Measurements from ENCODE around the gene NSMCE3.

NSMCE3 gene

DNA sequence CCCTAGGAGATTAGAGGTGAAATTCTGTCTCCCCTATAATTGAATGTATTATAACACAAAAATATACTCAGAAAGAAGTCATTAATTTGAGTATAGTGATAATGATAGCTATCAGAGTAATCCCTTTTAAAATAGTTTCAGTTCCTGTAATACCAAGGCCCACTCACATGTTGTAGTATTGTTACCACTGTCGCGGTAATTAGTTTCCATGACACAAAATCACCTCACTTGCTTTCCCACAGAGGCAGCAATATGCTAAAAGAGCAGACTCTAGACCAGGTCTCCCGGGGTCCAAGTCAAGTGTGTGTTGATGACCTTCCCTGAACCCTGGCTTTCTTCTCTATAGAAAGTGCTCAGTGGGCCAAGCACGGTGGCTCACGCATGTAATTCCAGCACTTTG is 39.5 kb upstream of the NSMCE3 start:
- no peaks in the 10 kb centered on the region for H3K27me3 ChIP-seq (ENCODE audit: control insufficient read depth in 3 of 3, insufficient read depth in 3 of 3, low read depth in 1 of 3, low read length in 3 of 3)
- no peak overlapping the region for H3K14ac ChIP-seq (ENCODE audit: low read length)
- no peak overlapping the region for H2AK5ac ChIP-seq (ENCODE audit: low read depth, low read length)
- H2BK12ac ChIP-seq (ENCODE audit: low read length), result no peak overlapping the region
- no peak overlapping the region for H3K4ac ChIP-seq (ENCODE audit: low read length)
- no peaks in the 10 kb centered on the region for H3K4me1 ChIP-seq (ENCODE audit: control insufficient read depth in 2 of 2, insufficient read depth in 1 of 2, low read depth in 1 of 2, low read length in 2 of 2)
- H2BK5ac ChIP-seq (ENCODE audit: low read length), result no peak overlapping the region
- H3K9me3 ChIP-seq (replicated peaks in 1 of 2; ENCODE audit: control insufficient read depth in 2 of 2, insufficient read depth in 1 of 2, low read depth in 1 of 2, low read length in 2 of 2), result no peaks in the 10 kb centered on the region
- no peak overlapping the region for H3K4me2 ChIP-seq (ENCODE audit: insufficient read depth, low read length, poor library complexity, severe bottlenecking)
- no peak overlapping the region for H3K23ac ChIP-seq (ENCODE audit: low read depth, low read length, poor library complexity)
- no peak overlapping the region for H3K27ac ChIP-seq (replicated peaks; ENCODE audit: low read length)
- no peak overlapping the region for H2BK15ac ChIP-seq (ENCODE audit: low read length)
- H3K18ac ChIP-seq (ENCODE audit: low read length), result no peak overlapping the region
- DNase-seq (ENCODE audit: low spot score), result no peak
- H3K79me1 ChIP-seq (ENCODE audit: low read depth, low read length), result no peaks in the 10 kb centered on the region
- no peak overlapping the region for H3K4me3 ChIP-seq (ENCODE audit: low read length in 2 of 2)
- H3K9ac ChIP-seq (ENCODE audit: low read depth, low read length, poor library complexity), result no peak overlapping the region
- H4K91ac ChIP-seq (ENCODE audit: low read depth, low read length, poor library complexity), result no peak overlapping the region
- no peak overlapping the region for H2BK120ac ChIP-seq (ENCODE audit: low read depth, low read length)
- no CpG with 5 or more reads among the region's 5 CpGs for WGBS, 2 donors (ENCODE audit: extremely low coverage in 2 of 2, insufficient read length in 2 of 2, insufficient replicate concordance in 1 of 2)
- no peaks in the 10 kb centered on the region for H3K36me3 ChIP-seq (replicated peaks in 1 of 2; ENCODE audit: control insufficient read depth in 2 of 2, insufficient read depth in 2 of 2, low read length in 2 of 2)
- H4K8ac ChIP-seq (ENCODE audit: low read depth, low read length), result no peak overlapping the region
- H2AFZ ChIP-seq (ENCODE audit: low read length), result no peak overlapping the region

DNA sequence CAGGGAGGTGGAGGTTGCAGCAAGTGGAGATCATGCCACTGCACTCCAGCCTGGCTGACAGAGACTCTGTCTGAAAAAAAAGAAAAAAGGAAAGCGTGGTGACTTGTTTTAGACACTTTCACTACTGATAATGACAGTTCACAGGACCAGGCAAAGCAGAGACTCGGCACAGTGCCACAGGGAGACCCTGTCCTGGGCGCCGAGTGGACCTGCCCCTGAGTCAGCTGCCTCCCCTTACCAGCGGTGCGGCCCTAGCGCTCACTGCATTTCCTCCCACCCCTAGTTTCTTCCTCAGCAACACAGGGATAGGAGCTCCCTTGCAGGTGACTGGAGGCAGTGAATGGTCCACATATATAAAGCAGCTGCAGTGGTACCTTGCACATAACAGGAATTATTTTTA is 38.7 kb upstream of the NSMCE3 start:
- H2BK120ac ChIP-seq (ENCODE audit: low read depth, low read length), result no peak overlapping the region
- H2AK5ac ChIP-seq (ENCODE audit: low read depth, low read length), result no peak overlapping the region
- no peaks in the 10 kb centered on the region for H3K27me3 ChIP-seq (ENCODE audit: control insufficient read depth in 3 of 3, insufficient read depth in 3 of 3, low read depth in 1 of 3, low read length in 3 of 3)
- H3K4me1 ChIP-seq (ENCODE audit: control insufficient read depth in 2 of 2, insufficient read depth in 1 of 2, low read depth in 1 of 2, low read length in 2 of 2), result no peaks in the 10 kb centered on the region
- peak overlapping the region; percentile 46 for H3K18ac ChIP-seq (ENCODE audit: low read length)
- no peak overlapping the region for H3K14ac ChIP-seq (ENCODE audit: low read length)
- H2BK5ac ChIP-seq (ENCODE audit: low read length), result no peak overlapping the region
- H2AFZ ChIP-seq (ENCODE audit: low read length), result no peak overlapping the region
- H3K4me2 ChIP-seq (ENCODE audit: insufficient read depth, low read length, poor library complexity, severe bottlenecking), result no peak overlapping the region
- H3K9me3 ChIP-seq (replicated peaks in 1 of 2; ENCODE audit: control insufficient read depth in 2 of 2, insufficient read depth in 1 of 2, low read depth in 1 of 2, low read length in 2 of 2), result no peaks in the 10 kb centered on the region
- no peak overlapping the region for H3K27ac ChIP-seq (replicated peaks; ENCODE audit: low read length)
- no peak overlapping the region for H4K91ac ChIP-seq (ENCODE audit: low read depth, low read length, poor library complexity)
- DNase-seq (ENCODE audit: low spot score), result no peak
- H2BK15ac ChIP-seq (ENCODE audit: low read length), result peak overlapping the region; percentile 41
- H4K8ac ChIP-seq (ENCODE audit: low read depth, low read length), result no peak overlapping the region
- no peak overlapping the region for H3K9ac ChIP-seq (ENCODE audit: low read depth, low read length, poor library complexity)
- no peaks in the 10 kb centered on the region for H3K36me3 ChIP-seq (replicated peaks in 1 of 2; ENCODE audit: control insufficient read depth in 2 of 2, insufficient read depth in 2 of 2, low read length in 2 of 2)
- no peak overlapping the region for H3K23ac ChIP-seq (ENCODE audit: low read depth, low read length, poor library complexity)
- WGBS, 2 donors (ENCODE audit: extremely low coverage in 2 of 2, insufficient read length in 2 of 2, insufficient replicate concordance in 1 of 2), result no CpG with 5 or more reads among the region's 7 CpGs
- no peak overlapping the region for H2BK12ac ChIP-seq (ENCODE audit: low read length)
- H3K4ac ChIP-seq (ENCODE audit: low read length), result no peak overlapping the region
- H3K79me1 ChIP-seq (ENCODE audit: low read depth, low read length), result no peaks in the 10 kb centered on the region
- H3K4me3 ChIP-seq (ENCODE audit: low read length in 2 of 2), result no peak overlapping the region

GRCh38 chr15:29305556-29305955 is 35.9 kb upstream of the NSMCE3 start:
- no peak overlapping the region for H3K14ac ChIP-seq (ENCODE audit: low read length)
- no peak overlapping the region for H3K9ac ChIP-seq (ENCODE audit: low read depth, low read length, poor library complexity)
- WGBS, 2 donors (ENCODE audit: extremely low coverage in 2 of 2, insufficient read length in 2 of 2, insufficient replicate concordance in 1 of 2), result no CpG with 5 or more reads among the region's 3 CpGs
- no peak overlapping the region for H2BK120ac ChIP-seq (ENCODE audit: low read depth, low read length)
- no peak overlapping the region for H4K91ac ChIP-seq (ENCODE audit: low read depth, low read length, poor library complexity)
- H2BK12ac ChIP-seq (ENCODE audit: low read length), result no peak overlapping the region
- H3K79me1 ChIP-seq (ENCODE audit: low read depth, low read length), result no peaks in the 10 kb centered on the region
- no peaks in the 10 kb centered on the region for H3K4me1 ChIP-seq (ENCODE audit: control insufficient read depth in 2 of 2, insufficient read depth in 1 of 2, low read depth in 1 of 2, low read length in 2 of 2)
- H3K4me2 ChIP-seq (ENCODE audit: insufficient read depth, low read length, poor library complexity, severe bottlenecking), result no peak overlapping the region
- no peak for DNase-seq (ENCODE audit: low spot score)
- H3K18ac ChIP-seq (ENCODE audit: low read length), result no peak overlapping the region
- no peak overlapping the region for H3K27ac ChIP-seq (replicated peaks; ENCODE audit: low read length)
- H2AK5ac ChIP-seq (ENCODE audit: low read depth, low read length), result no peak overlapping the region
- no peak overlapping the region for H2AFZ ChIP-seq (ENCODE audit: low read length)
- H3K4ac ChIP-seq (ENCODE audit: low read length), result no peak overlapping the region
- no peaks in the 10 kb centered on the region for H3K27me3 ChIP-seq (ENCODE audit: control insufficient read depth in 3 of 3, insufficient read depth in 3 of 3, low read depth in 1 of 3, low read length in 3 of 3)
- no peaks in the 10 kb centered on the region for H3K36me3 ChIP-seq (replicated peaks in 1 of 2; ENCODE audit: control insufficient read depth in 2 of 2, insufficient read depth in 2 of 2, low read length in 2 of 2)
- H3K23ac ChIP-seq (ENCODE audit: low read depth, low read length, poor library complexity), result no peak overlapping the region
- no peak overlapping the region for H2BK5ac ChIP-seq (ENCODE audit: low read length)
- H4K8ac ChIP-seq (ENCODE audit: low read depth, low read length), result no peak overlapping the region
- H2BK15ac ChIP-seq (ENCODE audit: low read length), result no peak overlapping the region
- H3K4me3 ChIP-seq (ENCODE audit: low read length in 2 of 2), result no peak overlapping the region
- H3K9me3 ChIP-seq (replicated peaks in 1 of 2; ENCODE audit: control insufficient read depth in 2 of 2, insufficient read depth in 1 of 2, low read depth in 1 of 2, low read length in 2 of 2), result no peaks in the 10 kb centered on the region

DNA sequence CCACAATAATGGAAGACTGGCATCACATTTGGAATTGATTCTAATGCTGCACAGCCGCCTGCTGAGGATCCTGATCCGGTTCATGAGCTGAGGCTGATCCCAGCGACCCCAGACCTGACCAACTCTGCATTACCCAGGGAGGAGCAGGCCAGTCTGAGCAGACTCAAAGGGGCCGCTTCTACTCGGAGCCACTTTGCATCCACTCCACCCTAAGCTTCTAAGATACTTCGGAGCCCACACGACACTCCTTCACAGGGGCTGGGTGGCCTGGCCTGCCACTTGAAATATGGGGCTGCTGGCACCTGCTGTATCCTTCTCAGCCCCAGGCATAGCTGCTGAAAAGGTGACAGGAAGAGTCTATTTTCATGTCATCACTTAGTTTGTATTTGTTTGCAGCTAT is 33.2 kb upstream of the NSMCE3 start:
- Histone ChIP-seq H2BK15ac (ENCODE audit: low read length) (no peak overlapping the region), H4K91ac (ENCODE audit: low read depth, low read length, poor library complexity) (no peak overlapping the region), H3K9ac (ENCODE audit: low read depth, low read length, poor library complexity) (no peak overlapping the region), H4K8ac (ENCODE audit: low read depth, low read length) (no peak overlapping the region), H3K4me2 (ENCODE audit: insufficient read depth, low read length, poor library complexity, severe bottlenecking) (no peak overlapping the region), H3K27ac (replicated peaks; ENCODE audit: low read length) (no peak overlapping the region), H3K4me1 (ENCODE audit: control insufficient read depth in 2 of 2, insufficient read depth in 1 of 2, low read depth in 1 of 2, low read length in 2 of 2) (no peaks in the 10 kb centered on the region), H3K18ac (ENCODE audit: low read length) (no peak overlapping the region), H3K79me1 (ENCODE audit: low read depth, low read length) (peaks cover 2% of the 10 kb centered on the region), H2BK120ac (ENCODE audit: low read depth, low read length) (no peak overlapping the region), H2BK12ac (ENCODE audit: low read length) (no peak overlapping the region), H2AFZ (ENCODE audit: low read length) (no peak overlapping the region), H3K4me3 (ENCODE audit: low read length in 2 of 2) (no peak overlapping the region), H3K4ac (ENCODE audit: low read length) (no peak overlapping the region), H2BK5ac (ENCODE audit: low read length) (no peak overlapping the region), H3K27me3 (ENCODE audit: control insufficient read depth in 3 of 3, insufficient read depth in 3 of 3, low read depth in 1 of 3, low read length in 3 of 3) (no peaks in the 10 kb centered on the region), H3K9me3 (replicated peaks in 1 of 2; ENCODE audit: control insufficient read depth in 2 of 2, insufficient read depth in 1 of 2, low read depth in 1 of 2, low read length in 2 of 2) (no peaks in the 10 kb centered on the region), H2AK5ac (ENCODE audit: low read depth, low read length) (no peak overlapping the region), H3K23ac (ENCODE audit: low read depth, low read length, poor library complexity) (no peak overlapping the region), H3K36me3 (replicated peaks in 1 of 2; ENCODE audit: control insufficient read depth in 2 of 2, insufficient read depth in 2 of 2, low read length in 2 of 2) (peaks cover 0 to 1% of the 10 kb centered on the region in 2 donors), H3K14ac (ENCODE audit: low read length) (no peak overlapping the region)
- no CpG with 5 or more reads among the region's 7 CpGs for WGBS, 2 donors (ENCODE audit: extremely low coverage in 2 of 2, insufficient read length in 2 of 2, insufficient replicate concordance in 1 of 2)
- DNase-seq (ENCODE audit: low spot score), result no peak
